HG03108 (cell line): ENCODE results near the gene APCDD1L.

Experiments used
- ATAC-seq: cut with Tn5 transposase; IDR thresholded peaks from one replicate; pipeline ENCODE4 v1.9.1; 2021; ENCODE audit warnings: moderate library complexity; ENCODE audit not compliant: unreplicated experiment

Gene APCDD1L

DNA sequence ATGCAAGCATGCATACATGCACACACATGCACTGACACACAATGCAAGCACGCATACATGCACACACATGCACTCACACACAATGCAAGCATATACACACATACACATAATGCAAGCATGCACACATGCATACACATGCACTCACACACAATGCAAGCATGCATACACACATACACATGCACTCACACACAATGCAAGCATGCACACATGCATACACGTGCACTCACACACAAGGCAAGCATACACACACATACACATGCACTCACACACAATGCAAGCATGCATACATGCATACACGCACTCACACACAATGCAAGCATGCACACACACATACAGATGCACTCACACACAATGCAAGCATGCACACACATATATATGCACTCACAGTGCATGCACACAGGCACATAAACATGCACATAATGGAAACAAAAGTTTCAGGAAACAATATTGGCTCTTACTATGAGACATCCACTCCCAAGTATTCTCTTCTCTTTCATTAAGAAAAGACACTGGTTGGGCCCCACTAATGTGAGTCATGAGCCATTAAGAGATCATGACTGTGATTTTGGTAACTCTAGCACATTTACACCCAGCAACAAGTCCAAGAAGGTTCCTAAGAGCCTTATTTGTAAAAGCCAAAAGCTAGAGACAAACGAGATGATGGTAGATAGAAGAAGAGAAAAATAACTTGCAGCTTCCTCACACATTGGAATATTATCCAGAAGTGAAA, 22.2 kb downstream of the APCDD1L start:
- ATAC-seq, result no peak

DNA sequence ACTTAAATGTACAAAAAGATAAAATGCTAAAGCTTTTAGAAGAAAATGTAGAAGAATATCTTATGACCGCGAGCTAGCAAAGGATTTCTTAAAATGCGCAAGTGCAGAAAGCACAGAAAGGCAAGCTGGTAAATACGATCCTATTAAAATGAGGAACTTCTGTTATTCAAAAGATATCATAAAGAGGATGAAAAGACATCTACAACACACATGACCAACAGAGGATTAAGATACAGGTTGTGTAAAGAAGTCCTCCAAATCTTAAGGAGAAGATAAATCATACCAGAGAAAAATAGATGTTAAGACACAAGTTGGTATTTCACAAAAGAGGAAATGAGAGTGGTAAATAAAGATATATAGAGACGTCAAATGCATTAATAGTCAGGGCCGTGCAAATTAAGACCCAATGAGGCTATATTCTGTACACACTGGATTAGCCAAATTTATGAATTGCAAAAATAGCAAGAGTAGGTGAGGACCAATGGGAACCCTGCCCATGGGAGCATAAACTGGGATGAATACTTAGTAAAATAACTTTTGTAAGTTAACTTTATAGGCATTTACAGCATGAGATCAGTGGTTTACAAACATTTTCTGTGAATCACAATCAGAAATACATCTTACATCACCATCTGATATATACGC, 23.0 kb downstream of the APCDD1L start:
- ATAC-seq, result no peak

DNA sequence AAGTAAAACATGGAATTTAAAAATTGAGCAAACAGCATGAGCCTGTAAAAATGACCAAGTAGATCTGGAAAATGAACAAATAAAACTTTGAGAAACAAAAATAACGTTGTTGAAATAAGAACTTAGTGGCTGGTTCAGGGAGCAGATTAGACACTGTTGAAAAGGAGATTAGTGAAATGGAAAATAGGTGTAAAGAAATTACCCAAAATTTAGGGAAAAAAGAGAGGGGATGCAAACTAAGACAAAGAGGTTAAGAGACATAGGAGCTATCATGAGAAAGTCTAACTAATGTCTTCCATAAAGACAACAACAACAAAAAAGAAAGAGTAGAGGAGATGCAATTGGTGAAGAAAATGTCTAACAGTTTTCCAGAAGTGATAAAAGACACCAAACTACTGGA, 29.0 kb downstream of the APCDD1L start:
- ATAC-seq, result no peak

GRCh38 chr20:58485393-58485792, 29.8 kb downstream of the APCDD1L start:
- ATAC-seq, result no peak

- no peak for ATAC-seq
Measured at GRCh38 chr20:58483470-58483869, 31.7 kb downstream of the APCDD1L start.

- no peak for ATAC-seq
Measured at GRCh38 chr20:58483051-58483450, 32.1 kb downstream of the APCDD1L start.

DNA sequence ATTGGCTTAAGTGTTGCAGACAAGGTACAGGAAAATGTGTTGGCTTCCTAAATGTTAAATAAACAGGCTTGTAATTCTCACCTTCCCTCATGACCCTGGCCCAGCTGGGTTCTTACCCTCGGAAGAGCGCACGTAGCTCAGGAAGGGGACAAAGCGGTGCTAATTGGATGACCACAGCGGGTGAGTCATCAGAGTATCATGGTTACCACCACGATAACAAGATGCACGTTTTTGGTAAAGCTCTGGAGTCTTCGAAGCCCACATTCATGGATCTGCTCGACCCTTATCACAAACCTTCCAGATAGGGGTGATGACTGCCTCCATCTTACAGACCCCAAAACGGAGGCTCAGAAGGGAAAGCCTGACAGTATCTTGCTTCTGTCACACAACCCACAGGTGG, 32.8 kb downstream of the APCDD1L start:
- ATAC-seq, result no peak

- ATAC-seq, result no peak
Measured at GRCh38 chr20:58481481-58482021, 33.6 kb downstream of the APCDD1L start.

DNA sequence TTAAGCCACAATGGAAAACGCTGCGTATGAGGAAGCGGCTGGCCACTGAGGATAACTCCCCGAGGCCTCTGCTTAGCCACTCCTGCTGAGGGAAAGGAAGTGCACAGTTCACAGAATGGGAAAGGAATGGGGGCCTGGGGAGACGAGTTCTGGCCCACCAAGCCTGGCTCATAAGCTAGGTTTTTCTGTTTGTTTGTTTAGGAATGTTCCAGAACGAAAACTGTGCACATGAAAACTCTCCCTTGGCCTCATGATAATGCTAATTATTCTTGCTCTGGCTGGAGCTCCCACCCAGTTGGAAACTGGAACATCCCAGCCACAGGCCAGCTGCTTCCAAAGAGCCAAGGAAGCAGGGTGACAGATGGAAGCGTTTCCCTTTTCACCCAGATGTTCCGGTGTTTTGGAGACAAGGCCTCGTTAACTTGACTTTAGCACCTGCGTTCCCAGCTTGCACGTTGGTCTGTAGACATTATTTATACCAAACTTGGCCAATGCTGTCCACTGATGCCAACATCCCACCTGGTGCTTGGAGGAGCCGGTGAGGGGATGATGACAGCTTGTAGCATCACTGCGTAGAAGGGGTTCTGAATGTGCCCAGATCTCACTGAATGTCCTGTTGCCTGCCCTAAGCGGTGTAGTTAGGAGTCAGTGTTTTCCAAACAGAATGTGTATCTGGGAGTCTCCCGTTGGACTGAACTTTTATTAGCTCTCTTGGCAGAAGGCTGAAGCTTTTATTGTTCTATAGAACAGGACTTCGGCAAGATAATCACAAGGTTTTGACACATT, 34.5 kb downstream of the APCDD1L start:
- ATAC-seq, result no peak

- no peak for ATAC-seq
Measured at GRCh38 chr20:58479726-58480440, 35.3 kb downstream of the APCDD1L start.

DNA sequence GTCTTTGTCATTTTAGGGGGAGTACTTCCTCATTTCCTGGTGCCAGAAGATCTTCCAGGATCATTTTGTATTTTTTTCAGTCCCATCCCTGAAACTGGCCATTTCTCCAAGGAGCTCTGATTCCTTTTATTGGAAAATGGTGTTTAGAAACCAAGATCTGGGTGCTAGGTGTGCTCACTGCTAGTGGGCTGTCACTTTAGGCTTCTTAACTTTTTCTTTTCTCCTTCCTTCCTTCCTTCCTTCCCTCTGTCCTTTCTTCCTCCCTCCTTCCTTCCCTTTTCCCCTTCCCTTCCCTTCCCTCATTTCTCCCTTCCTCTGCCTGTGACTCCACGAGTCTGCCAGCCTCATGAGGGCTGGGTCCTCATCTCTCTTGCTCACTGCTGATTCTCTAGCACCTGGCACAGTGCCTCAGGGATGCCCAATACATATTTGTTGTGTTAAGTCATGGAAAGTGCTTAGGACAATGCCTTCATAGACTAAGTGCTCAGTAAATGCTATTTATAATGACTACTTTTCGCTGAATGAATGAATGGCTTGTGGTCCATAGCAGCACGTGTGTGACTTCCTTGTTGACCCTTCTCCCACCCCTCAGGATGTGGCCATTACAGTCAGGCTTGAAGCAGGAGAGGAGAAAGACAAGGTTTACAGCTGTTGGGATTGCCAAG, 36.9 kb downstream of the APCDD1L start:
- no peak for ATAC-seq

DNA sequence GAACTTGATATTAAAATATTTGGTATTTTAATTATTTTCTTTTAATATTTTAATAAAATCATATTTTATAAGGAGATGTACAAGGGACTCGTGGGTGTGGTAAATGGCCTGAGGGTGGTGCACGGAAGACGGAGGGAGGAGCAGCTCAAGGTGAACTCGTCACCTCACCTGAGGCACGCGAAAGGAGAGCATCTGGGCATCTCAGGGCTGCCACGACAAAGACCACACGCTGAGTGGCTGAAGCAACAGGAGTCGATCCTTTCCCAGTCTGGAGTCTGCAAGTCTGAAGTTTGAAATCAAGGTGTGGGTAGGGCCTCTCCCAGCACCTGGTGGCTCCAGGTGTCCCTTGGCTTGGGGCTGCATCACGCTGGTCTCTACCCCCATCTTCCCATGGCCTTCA, 39.7 kb downstream of the APCDD1L start:
- ATAC-seq, result no peak

- no peak for ATAC-seq
Measured at GRCh38 chr20:58473453-58474425, 41.5 kb downstream of the APCDD1L start.

DNA sequence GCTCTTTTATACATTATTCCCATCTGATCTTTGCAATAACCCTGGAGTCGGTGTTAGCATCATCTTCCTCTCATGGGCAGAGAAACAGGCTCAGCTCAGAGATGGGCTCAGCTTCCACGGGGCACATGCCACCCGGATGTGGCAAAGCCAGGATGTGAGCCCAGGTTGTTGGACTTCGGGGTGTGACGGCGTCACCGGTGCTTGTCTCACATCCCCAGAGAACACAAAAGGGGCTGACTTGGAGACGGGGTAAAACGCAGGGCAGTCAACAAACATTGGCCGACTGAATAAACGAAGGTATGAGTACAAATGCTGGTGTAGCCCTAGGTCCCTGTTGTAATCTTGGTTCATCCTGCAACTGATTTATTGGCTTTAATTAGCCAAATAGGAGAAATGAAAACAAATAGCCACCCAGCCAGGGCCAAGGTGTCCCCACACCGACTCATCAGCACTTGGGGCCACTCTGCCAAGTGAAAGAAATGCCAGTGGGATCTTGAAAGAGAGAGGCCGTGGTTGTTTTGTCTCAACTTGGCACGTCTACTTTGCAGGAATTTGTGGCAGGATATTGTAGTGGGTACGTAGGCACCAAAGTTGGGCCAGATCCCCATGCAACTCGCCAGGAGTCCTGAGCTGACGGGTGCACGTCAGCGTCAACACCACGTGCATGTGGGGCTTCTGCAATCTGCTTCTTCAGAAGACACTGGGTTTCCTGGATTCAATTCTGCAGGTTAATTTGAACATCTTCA, 42.8 kb downstream of the APCDD1L start:
- no peak for ATAC-seq

GRCh38 chr20:58471193-58472164, 43.7 kb downstream of the APCDD1L start:
- no peak for ATAC-seq

GRCh38 chr20:58470336-58471192, 44.6 kb downstream of the APCDD1L start:
- ATAC-seq, result no peak

- no peak for ATAC-seq
Measured at GRCh38 chr20:58469616-58470015, 45.6 kb downstream of the APCDD1L start.
